Activated CD8-positive, alpha-beta memory T cell treated with anti-CD3 and anti-CD28 coated beads for 48 hours (primary cell): ENCODE data around the gene PRSS2.

ENCODE experiments used
- DNase-seq, 3 experiments: peaks; one replicate each; pipeline ENCODE4 v3.0.0-alpha.2; 2020; ENCODE audit warnings: low read depth in 2 of 3, low spot score in 2 of 3

The PRSS2 gene

GRCh38 chr7:142800699-142801260 lies 30.0 kb downstream of the PRSS2 start:
- DNase-seq, result no peak

- no peak for DNase-seq
Measured at GRCh38 chr7:142801601-142802295, 31.0 kb downstream of the PRSS2 start.

- no peak for DNase-seq
Measured at GRCh38 chr7:142802301-142802700, 31.5 kb downstream of the PRSS2 start.

- no peak for DNase-seq
Measured at GRCh38 chr7:142803901-142804300, 33.1 kb downstream of the PRSS2 start.

- DNase-seq, result no peak
Measured at GRCh38 chr7:142804728-142805207, 34.0 kb downstream of the PRSS2 start.

- DNase-seq, result no peak
Measured at GRCh38 chr7:142805350-142806021, 34.7 kb downstream of the PRSS2 start.

- no peak for DNase-seq
Measured at GRCh38 chr7:142806022-142806356, 35.2 kb downstream of the PRSS2 start.

GRCh38 chr7:142806957-142807356 lies 36.2 kb downstream of the PRSS2 start:
- DNase-seq, result no peak

GRCh38 chr7:142807855-142808460 lies 37.2 kb downstream of the PRSS2 start:
- no peak for DNase-seq

GRCh38 chr7:142808461-142808801 lies 37.7 kb downstream of the PRSS2 start:
- DNase-seq, result no peak

- DNase-seq, result peak in 2 of 3 experiments; percentile 86 to 87
Measured at GRCh38 chr7:142808802-142809583, 38.2 kb downstream of the PRSS2 start.

GRCh38 chr7:142809671-142810070 lies 38.9 kb downstream of the PRSS2 start:
- DNase-seq, result no peak

- DNase-seq, result no peak
Measured at GRCh38 chr7:142811154-142811737, 40.5 kb downstream of the PRSS2 start.

- no peak for DNase-seq
Measured at GRCh38 chr7:142812437-142813215, 41.9 kb downstream of the PRSS2 start.

GRCh38 chr7:142813226-142813625 lies 42.5 kb downstream of the PRSS2 start:
- no peak for DNase-seq

GRCh38 chr7:142813699-142814098 lies 42.9 kb downstream of the PRSS2 start:
- DNase-seq, result no peak

- DNase-seq, result no peak
Measured at GRCh38 chr7:142814451-142814850, 43.7 kb downstream of the PRSS2 start.

- DNase-seq, result no peak
Measured at GRCh38 chr7:142815134-142815533, 44.4 kb downstream of the PRSS2 start.

- no peak for DNase-seq
Measured at GRCh38 chr7:142817506-142817905, 46.7 kb downstream of the PRSS2 start.

- DNase-seq, result no peak
Measured at GRCh38 chr7:142819530-142819929, 48.8 kb downstream of the PRSS2 start.
